Panc1 (cell line): ENCODE data around the gene CACNA2D4. TPM values are rescaled to one million over a fixed set of nuclear protein-coding genes. Genes with fewer than 3 reads are reported as not detected.

Source experiments
- ATAC-seq: fragments of 200-7000 bp; cut with Tn5 transposase; 2 replicates; pipeline ENCODE4 v1.9.1; 2020; ENCODE audit warnings: mild to moderate bottlenecking, moderate library complexity
- BruUV-seq: library from RNA; stranded (reverse); fragments of 400-500 nt; replicated peaks from 2 replicates; lab custom pipeline; 2021; lab: Mats Ljungman, UMichigan
- CTCF ChIA-PET: fragments of 300-600 bp; sonication (Branson Sonifier 250); formaldehyde crosslinking; loops from one replicate; lab custom pipeline; 2022; ENCODE audit warnings: antibody characterized with exemption; lab: Charles Lee
- POLR2A ChIA-PET: fragments of 300-600 bp; sonication (Branson Sonifier 250); formaldehyde crosslinking; loops from one replicate; lab custom pipeline; 2022; ENCODE audit warnings: antibody characterized with exemption; lab: Charles Lee
- DNase-seq: peaks from one replicate; pipeline ENCODE4 v3.0.0-alpha.2; 2010; ENCODE audit warnings: low read depth, low spot score
- H3K27ac ChIP-seq: 2 replicates; pipeline ENCODE4 v1.5.1; 2011; ENCODE audit warnings: mild to moderate bottlenecking, low read length, inconsistent platforms
- H3K27me3 ChIP-seq: fragments of 200-500 bp; sonication (Bioruptor generic); 2 replicates; pipeline ENCODE4 v1.6.0; 2014; ENCODE audit warnings: low read length, inconsistent platforms; ENCODE audit not compliant: control insufficient read depth, insufficient read depth
- H3K36me3 ChIP-seq: fragments of 200-500 bp; sonication (Bioruptor generic); 2 replicates; pipeline ENCODE4 v1.5.1; 2014; ENCODE audit warnings: inconsistent platforms, mild to moderate bottlenecking, low read length, moderate library complexity; ENCODE audit not compliant: control insufficient read depth, insufficient read depth
- H3K4me1 ChIP-seq: 2 replicates; pipeline ENCODE4 v1.5.1; 2011; ENCODE audit warnings: inconsistent platforms, mild to moderate bottlenecking, low read length, moderate library complexity; ENCODE audit not compliant: control insufficient read depth, insufficient read depth
- H3K4me3 ChIP-seq, 2 experiments: 2 replicates each; pipeline ENCODE4 v1.5.1; 2011 to 2012; ENCODE audit warnings: low read depth in 2 of 2, low read length in 2 of 2, mild to moderate bottlenecking in 2 of 2, inconsistent platforms in 1 of 2, moderate library complexity in 1 of 2
- H3K9me3 ChIP-seq: fragments of 200-500 bp; sonication (Bioruptor generic); 2 replicates; pipeline ENCODE4 v1.5.1; 2014; ENCODE audit warnings: low read depth, mild to moderate bottlenecking, inconsistent platforms, low read length, moderate library complexity; ENCODE audit not compliant: control insufficient read depth, insufficient read depth
- CTCF ChIP-seq: fragments of 450-650 bp; IDR thresholded peaks from 2 replicates; pipeline ENCODE4 v1.5.1; 2017; ENCODE audit warnings: mild to moderate bottlenecking
- POLR2AphosphoS5 ChIP-seq: IDR thresholded peaks from 2 replicates; pipeline ENCODE4 v1.6.1; 2012; ENCODE audit warnings: mild to moderate bottlenecking, low read depth, low read length, moderate library complexity
- REST ChIP-seq, 2 experiments: IDR thresholded peaks; 2 replicates each; pipeline ENCODE4 v1.6.1; 2011 to 2012; ENCODE audit warnings: low read depth in 2 of 2, control low read depth in 1 of 2, low read length in 1 of 2, mild to moderate bottlenecking in 1 of 2, moderate library complexity in 1 of 2; ENCODE audit not compliant: insufficient read depth in 1 of 2
- SIN3A ChIP-seq: IDR thresholded peaks from 2 replicates; pipeline ENCODE4 v1.6.1; 2012; ENCODE audit warnings: low read depth, mild to moderate bottlenecking, low read length, moderate library complexity, borderline replicate concordance; ENCODE audit not compliant: insufficient read depth
- TCF7L2 ChIP-seq: IDR thresholded peaks from 2 replicates; pipeline ENCODE4 v1.6.1; 2011; ENCODE audit warnings: mild to moderate bottlenecking, low read depth, low read length, inconsistent platforms
- in situ Hi-C: cut with HindIII; loops from 2 replicates; pipeline ENCODE4 v1.10.0; 2016; ENCODE audit warnings: low sequenced_read_pairs, low pct_unique_long_range_greater_than_20kb
- intact Hi-C: fragments of 100-400 bp; cut with micrococcal nuclease; formaldehyde crosslinking; loops from one replicate; pipeline ENCODE4 v1.10.0; 2022; ENCODE audit not compliant: unreplicated experiment
- total RNA-seq: library from RNA; stranded (reverse); gene quantifications from one replicate; pipeline ENCODE4 v1.2.1, GENCODE V29; 2021; ENCODE audit not compliant: unreplicated experiment

Gene CACNA2D4
- total RNA-seq, 1 experiment from 2014 or later: 0.15 TPM

GRCh38 chr12:1778911-1779310, 139.5 kb downstream of the CACNA2D4 start:
- TF ChIP-seq POLR2AphosphoS5 (no peak), REST (IDR thresholded peaks at IDR 0.05; ENCODE audit: insufficient read depth in 1 of 2, low read depth in 2 of 2, low read length in 1 of 2) (no peak), TCF7L2 (no peak), CTCF (no peak), SIN3A (no peak)
- no TSS peak for BruUV-seq
- H3K27ac ChIP-seq: no peak overlapping the region
- H3K9me3 ChIP-seq: no peaks in the 10 kb centered on the region
- DNase-seq (no peak), ATAC-seq (no peak)
- ChIA-PET CTCF (no interaction called here), POLR2A (interaction anchor here (0.5 kb wide), 1 partner anchor 117 kb away, joined by 3 read pairs; no protein-coding TSS in a partner anchor)
- in situ Hi-C loops: no loop called here
- no peak overlapping the region for H3K4me3 ChIP-seq
- H3K4me1 ChIP-seq: peaks cover 3% of the 10 kb centered on the region
- intact Hi-C loops: no loop called here
- no peaks in the 10 kb centered on the region for H3K27me3 ChIP-seq
- no peaks in the 10 kb centered on the region for H3K36me3 ChIP-seq

- Histone ChIP-seq H3K27me3 (no peaks in the 10 kb centered on the region), H3K9me3 (no peaks in the 10 kb centered on the region), H3K4me3 (no peak overlapping the region), H3K36me3 (no peaks in the 10 kb centered on the region; the same call in 1 of the 2 replicates), H3K4me1 (peaks cover 3% of the 10 kb centered on the region), H3K27ac (no peak overlapping the region)
- TF ChIP-seq SIN3A: no peak
- no peak for TF ChIP-seq POLR2AphosphoS5
- no peak for TF ChIP-seq TCF7L2
- no peak for TF ChIP-seq REST (IDR thresholded peaks at IDR 0.05; ENCODE audit: insufficient read depth in 1 of 2, low read depth in 2 of 2, low read length in 1 of 2)
- no peak for TF ChIP-seq CTCF
- ATAC-seq (no peak), DNase-seq (no peak)
- in situ Hi-C loops: no loop called here
- ChIA-PET CTCF (no interaction called here), POLR2A (no interaction called here)
- no TSS peak for BruUV-seq
- intact Hi-C loops: no loop called here
Observed at GRCh38 chr12:1777798-1778197, 140.7 kb downstream of the CACNA2D4 start.
